NCI-H2081 (cell line): ENCODE results near the gene PBRM1.

ENCODE experiments used
- DNase-seq, 2 experiments: peaks; one replicate each; lab custom pipeline; 2025; lab: John Stamatoyannopoulos, UW

The PBRM1 gene

DNA sequence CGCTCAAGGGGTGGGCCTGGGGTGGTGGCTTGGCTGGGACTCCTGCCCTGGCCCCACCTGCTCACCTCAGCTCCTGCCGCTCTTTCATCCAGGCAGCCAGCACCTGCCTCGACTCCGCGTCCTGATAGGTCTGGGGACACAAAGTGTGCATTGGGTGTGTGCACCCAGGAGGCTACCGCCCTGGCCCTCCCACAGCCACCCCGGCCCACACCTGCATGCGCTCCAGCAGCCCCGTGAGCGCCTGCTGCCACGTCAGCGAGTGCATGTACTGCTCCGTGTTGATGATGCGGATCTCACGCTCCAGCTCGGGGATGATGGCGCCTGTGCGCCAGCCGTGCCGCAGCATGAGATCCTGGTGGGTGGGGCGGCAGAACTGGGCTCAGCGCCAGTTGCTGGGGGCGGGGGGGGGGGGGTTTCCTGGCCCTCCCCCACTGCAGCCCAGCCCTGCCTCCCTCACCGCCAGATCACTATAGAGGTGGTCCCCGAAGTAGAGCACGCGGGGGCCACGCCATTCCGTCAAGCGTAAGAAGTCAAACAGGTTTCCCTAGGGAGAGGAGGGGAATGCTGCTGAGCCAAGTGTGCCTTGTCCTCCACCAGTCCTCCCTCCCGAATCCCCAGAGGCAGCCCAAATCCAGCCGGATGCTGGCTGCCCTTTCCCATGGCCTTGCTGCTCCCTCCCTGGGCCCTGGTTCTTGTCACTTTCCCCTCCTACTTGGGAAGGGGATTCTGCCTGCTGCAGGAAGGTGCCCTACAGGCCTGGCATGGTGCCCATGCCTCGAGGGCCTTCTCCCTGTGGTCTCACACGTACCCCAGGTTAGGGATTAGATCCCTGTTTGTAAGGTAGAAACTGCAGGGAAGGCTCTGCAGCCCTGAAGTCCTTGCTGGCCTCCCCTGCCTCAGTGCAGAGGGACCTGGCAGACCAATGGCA is 160.7 kb downstream of the PBRM1 start:
- DNase-seq: no peak

DNA sequence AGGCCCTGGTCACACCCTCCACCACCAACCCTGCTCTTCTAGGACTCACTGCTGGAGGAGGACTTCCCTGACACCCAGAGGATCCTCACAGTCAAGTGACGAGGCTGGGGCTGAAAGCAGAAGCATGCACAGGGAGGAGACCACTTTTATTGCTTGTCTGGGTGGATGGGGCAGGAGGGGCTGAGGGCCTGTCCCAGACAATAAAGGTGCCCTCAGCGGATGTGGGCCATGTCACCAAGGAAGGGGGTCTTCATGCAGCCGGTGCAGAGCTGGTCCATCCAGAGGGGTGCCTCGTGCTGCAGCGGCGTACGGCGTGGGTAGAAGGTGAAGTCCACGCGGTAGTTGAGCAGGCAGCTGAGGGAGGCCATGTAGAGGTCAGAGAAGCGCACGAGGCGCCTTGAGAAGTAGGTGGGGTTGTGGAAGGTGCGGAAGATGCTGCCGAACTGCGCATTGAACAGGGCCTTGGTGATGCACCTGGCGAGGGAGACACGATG is 161.4 kb downstream of the PBRM1 start:
- DNase-seq: no peak

DNA sequence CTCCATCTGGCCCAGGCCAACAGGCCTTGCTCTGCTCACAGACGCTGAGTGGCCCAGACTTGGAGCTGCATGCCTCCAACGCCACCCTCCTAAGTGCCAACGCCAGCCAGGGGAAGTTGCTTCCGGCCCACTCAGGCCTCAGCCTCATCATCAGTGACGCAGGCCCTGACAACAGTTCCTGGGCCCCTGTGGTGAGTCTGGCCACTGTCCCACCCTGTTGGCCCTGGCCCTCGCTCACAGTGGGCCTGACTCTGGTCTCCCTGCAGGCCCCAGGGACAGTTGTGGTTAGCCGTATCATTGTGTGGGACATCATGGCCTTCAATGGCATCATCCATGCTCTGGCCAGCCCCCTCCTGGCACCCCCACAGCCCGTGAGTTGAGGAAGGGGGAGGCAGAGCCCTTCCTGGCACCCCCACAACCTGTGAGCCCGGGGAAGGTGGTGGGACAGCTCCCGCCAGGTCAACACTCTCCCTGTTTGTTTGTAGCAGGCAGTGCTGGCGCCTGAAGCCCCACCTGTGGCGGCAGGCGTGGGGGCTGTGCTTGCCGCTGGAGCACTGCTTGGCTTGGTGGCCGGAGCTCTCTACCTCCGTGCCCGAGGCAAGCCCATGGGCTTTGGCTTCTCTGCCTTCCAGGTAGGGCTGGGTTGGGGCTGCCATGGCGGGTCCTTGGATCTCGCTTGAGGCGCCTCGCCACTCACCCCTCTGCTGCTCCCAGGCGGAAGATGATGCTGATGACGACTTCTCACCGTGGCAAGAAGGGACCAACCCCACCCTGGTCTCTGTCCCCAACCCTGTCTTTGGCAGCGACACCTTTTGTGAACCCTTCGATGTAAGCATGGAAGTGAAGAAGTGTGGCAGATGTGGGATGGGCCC is 162.1 kb downstream of the PBRM1 start:
- DNase-seq: no peak

DNA sequence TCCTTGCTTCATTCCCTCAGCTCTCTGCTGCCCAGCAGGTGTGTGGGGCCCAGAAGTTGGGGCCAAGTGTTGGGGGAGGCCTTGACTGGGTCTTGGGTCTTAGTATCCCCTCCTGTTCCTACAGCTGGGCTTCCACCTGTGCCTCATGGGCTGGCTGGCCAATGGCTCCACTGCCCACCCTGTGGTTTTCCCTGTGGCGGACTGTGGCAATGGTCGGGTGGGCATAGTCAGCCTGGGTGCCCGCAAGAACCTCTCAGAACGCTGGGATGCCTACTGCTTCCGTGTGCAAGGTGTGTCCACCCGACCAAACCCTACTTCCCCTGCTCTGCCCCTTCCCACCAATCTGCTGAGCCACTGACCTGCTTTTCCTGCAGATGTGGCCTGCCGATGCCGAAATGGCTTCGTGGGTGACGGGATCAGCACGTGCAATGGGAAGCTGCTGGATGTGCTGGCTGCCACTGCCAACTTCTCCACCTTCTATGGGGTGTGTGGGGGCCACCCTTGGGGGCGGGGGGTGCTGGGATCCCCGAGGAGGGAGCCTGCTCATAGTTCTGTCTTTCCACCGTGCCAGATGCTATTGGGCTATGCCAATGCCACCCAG is 163.0 kb downstream of the PBRM1 start:
- no peak for DNase-seq

DNA sequence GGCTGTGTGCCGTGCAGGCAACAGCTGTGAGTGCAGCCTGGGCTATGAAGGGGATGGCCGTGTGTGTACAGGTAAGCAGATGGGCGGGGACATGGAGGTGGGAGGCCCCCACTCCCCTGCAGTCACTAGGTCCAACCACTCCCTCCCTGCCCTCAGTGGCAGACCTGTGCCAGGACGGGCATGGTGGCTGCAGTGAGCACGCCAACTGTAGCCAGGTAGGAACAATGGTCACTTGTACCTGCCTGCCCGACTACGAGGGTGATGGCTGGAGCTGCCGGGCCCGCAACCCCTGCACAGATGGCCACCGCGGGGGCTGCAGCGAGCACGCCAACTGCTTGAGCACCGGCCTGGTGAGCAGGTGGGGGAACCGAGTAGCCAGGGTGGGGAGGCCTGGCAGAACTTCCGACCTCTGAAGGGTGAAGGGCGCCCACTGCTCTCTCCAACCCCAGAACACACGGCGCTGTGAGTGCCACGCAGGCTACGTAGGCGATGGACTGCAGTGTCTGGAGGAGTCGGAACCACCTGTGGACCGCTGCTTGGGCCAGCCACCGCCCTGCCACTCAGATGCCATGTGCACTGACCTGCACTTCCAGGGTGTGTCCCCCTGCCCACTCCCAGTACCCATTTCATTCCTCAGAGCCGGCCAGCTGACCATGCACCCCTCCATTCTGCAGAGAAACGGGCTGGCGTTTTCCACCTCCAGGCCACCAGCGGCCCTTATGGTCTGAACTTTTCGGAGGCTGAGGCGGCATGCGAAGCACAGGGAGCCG is 163.6 kb downstream of the PBRM1 start:
- no peak for DNase-seq

DNA sequence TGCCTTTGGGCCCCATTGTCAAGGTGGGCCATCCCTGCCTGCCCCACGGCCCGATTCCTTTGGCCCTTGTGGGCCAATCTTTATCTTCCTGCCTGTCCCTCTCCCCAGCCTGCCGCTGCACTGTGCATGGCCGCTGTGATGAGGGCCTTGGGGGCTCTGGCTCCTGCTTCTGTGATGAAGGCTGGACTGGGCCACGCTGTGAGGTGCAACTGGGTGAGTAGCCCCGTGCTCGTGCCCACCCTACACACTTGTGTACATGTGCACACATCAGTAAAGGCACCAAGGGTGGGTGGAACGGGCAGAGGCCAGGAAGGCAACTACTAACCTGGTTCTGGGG is 164.3 kb downstream of the PBRM1 start:
- no peak for DNase-seq

DNA sequence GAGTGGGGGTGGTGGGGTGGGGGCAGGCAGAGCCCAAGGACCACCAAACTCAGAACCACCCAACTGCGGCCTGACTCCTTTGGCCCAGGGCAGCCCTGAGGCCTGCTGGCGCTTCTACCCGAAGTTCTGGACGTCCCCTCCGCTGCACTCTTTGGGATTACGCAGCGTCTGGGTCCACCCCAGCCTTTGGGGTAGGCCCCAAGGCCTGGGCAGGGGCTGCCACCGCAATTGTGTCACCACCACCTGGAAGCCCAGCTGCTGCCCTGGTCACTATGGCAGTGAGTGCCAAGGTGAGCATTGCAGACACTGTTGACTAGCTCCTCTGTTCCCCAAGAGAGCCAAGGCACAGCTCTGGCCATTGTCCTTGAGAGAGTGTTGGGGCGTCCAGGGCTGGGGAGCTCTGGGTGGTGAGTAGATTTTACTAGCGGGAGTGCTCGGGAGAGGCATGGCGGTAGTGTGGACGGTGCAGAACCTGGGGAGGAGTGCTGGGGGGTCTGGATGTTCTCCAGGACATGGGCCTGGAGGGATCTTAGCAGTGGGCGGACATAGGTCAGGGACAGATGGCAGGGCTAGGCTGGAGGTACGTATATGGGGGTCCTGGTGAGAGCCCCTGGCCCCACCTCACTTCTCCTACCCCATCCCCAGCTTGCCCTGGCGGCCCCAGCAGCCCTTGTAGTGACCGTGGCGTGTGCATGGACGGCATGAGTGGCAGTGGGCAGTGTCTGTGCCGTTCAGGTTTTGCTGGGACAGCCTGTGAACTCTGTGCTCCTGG is 164.8 kb downstream of the PBRM1 start:
- no peak for DNase-seq

DNA sequence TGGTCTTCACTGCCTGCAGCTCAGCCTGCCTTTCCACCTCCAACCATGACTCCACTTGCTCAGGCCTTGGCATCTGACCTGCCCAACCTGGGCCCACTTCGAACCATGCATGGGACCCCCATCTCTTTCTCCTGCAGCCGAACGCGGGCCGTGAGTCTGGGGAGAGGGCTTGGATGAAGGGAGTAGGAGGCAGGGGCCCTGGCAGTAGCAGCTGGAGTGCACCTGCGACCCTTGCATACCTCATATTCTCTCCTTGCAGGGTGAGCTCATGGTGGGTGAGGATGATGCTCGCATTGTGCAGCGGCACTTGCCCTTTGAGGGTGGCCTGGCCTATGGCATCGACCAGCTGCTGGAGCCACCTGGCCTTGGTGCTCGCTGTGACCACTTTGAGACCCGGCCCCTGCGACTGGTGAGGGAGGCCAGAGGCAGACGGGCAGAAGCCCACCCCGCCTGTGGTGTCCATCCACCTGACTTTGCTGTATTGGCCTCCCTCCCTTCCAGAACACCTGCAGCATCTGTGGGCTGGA is 165.5 kb downstream of the PBRM1 start:
- DNase-seq: no peak

DNA sequence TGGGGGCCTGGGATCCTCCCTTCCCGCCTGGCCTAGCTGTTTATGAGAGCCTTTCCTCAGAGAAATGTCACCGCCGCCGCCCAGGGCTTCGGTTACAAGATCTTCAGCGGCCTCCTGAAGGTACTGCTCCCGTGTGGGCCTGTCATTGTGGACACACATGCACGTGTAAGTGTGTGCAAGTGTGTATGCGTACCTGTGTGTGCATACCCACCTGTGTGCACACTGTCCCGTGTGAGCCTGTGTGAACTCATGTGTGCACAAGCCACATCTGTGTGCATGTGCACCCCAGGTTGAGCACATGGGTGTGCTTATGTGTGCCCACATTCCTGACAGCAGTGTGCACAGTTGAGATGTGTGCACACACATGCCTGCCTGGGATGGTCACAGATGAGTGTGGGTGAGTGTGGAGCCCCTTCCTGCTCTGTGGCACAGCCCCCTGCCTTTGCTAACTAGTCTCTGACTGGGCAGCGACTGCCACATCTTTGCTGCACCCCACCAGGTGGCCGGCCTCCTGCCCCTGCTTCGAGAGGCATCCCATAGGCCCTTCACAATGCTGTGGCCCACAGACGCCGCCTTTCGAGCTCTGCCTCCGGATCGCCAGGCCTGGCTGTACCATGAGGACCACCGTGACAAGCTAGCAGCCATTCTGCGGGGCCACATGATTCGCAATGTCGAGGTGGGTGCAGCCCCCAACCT is 166.1 kb downstream of the PBRM1 start:
- DNase-seq: no peak

DNA sequence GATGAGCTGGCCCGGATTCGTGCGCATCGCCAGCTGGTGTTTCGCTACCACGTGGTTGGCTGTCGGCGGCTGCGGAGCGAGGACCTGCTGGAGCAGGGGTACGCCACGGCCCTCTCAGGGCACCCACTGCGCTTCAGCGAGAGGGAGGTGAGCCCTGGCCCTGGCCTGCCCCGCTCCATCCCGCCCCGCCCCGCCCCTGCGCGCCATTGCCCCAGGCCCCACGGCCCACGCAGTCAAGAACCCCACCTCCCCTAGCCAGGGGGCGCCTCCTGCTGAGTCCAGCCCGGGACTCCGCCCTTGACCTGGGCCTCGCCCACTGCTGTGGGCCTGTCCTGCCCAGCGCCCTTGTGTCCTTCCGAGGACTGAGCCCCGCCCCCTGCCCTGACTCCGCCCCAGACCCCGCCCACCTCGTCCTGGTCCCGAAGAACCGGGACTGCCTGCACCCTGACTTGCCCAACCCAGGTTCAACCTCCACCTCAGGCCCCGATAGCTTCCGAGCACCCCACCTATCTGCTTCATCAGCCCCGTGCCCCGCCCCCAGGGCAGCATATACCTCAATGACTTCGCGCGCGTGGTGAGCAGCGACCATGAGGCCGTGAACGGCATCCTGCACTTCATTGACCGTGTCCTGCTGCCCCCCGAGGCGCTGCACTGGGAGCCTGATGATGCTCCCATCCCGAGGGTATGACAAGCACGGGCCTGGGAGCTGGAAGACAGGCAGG is 166.8 kb downstream of the PBRM1 start:
- no peak for DNase-seq

DNA sequence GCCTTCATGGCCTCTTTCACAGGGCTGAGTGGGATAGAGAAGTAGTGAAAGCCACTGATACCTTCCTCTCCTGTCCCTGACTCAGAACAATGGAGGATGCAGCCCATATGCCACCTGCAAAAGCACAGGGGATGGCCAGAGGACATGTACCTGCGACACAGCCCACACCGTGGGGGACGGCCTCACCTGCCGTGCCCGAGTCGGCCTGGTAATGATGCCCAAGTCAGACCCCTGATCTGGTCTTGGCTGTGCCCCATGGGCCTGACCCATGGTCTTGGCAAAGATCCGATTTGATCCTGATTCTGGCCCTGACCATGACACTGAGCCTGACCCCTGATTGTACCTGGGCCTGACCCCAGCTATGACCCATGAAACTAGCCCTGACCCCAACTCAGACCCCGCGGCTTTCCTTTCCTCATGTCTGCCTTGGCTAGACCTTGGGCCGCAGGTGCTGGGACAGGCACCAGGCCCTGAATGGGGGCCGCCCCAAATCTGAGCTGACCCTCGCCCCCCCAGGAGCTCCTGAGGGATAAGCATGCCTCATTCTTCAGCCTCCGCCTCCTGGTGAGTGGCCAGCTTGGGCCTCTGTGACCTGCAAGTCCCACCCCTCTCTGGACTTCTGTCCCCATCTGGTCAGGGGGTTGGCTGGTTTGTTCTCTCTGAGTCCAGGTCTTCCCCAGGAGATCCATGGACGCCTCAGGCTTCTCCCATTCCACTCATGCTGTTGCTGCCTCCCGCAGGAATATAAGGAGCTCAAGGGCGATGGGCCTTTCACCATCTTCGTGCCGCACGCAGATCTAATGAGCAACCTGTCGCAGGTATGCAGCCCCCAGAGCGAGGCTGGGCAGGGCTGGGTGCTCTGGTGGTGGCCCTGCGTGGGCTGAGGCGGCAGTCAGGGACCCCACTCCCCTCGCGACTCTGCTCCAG is 167.7 kb downstream of the PBRM1 start:
- DNase-seq: no peak

DNA sequence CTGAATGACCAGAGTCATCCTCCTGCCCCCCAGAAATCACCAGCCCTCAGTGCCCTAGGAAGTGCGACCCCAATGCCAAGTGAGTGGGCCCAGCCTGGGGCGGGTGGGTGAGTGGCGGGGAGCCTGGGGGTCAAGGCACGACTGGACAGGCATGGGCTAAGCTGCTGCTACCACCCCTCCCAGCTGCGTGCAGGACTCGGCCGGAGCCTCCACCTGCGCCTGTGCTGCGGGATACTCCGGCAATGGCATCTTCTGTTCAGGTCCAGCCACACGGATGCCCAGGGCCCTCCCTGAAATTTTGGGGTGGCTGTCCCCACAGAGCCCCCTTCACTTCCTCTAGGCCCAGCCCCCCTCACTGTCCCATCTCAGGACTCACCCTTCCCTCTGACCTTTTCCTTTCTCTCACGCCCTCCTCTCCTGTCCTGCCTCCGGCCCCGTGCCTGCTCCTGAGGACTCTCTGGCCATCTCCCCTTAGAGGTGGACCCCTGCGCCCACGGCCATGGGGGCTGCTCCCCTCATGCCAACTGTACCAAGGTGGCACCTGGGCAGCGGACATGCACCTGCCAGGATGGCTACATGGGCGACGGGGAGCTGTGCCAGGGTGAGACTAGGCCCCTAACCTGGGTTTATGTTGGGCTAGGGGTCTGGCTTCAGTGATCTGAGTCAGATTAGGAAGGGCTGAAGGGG is 169.1 kb downstream of the PBRM1 start:
- no peak for DNase-seq

DNA sequence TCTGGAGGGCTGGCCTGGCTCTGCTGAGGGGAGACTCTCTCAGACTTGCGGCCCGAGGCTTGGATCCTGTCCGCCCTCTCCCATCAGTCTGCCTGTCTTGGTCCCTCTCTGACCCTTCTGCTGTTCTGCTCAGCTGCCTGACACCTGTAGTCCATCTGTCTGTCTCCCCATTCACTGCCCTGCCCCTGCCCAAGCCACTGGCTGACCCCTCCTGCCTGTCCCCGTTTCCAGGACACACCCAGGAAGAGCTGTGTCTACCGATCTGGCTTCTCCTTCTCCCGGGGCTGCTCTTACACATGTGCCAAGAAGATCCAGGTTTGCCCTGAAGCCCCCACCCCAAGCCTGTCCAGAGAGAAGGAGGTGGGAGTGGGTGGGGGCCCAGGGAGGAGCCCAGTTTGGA is 170.5 kb downstream of the PBRM1 start:
- DNase-seq: no peak

DNA sequence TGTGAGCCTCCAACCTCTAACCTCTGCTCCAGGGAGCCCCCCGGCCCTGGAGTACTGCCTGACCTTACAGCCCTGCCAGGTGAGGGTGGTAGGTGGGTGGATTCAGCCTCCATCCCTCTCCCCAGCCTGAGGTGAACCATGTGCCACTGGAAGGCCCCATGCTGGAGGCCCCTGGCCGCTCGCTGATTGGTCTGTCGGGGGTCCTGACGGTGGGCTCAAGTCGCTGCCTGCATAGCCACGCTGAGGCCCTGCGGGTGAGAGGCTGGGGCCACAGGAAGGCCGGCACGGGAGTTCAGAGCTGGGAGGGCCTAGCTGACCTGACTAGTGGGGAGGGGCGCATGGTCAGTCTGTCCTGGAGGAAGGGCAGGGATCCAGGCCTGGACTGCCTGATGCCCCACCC is 171.1 kb downstream of the PBRM1 start:
- no peak for DNase-seq

DNA sequence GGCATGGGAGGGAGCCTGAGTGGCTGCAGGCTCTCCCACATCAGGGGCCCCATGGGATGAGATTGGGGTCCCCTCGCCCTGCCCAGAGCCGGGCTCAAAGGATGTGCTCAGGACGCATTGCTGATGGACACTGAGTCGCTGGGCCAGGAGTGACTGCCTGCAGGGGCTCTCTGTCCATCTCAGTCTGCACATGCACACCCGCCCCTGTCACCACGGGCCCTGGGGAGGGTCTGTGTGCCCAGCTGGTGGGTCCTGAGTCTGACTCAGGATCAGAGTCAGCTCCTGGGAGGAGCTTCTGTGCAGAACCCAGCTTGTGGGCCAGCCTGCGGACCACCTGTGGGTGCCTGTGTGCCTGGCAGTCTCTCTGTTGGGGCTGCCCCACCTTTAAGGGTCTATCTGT is 172.4 kb downstream of the PBRM1 start:
- no peak for DNase-seq

DNA sequence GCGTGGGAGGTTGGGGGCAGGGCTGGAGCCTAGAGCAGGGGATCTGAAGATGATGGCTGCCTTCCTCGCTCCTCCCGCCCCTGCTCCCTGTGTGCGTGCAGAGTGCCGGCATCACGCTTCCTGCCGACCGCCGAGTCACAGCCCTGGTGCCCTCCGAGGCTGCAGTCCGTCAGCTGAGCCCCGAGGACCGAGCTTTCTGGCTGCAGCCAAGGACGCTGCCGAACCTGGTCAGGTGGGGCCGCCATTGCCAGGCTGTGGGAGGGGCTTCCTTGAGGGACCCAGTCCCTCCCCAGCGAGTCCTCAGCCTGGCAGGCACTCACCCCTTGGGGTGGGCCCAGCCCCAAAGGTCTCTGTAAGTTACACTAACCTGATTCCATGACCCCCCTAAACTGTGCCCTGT is 173.0 kb downstream of the PBRM1 start:
- DNase-seq: no peak

DNA sequence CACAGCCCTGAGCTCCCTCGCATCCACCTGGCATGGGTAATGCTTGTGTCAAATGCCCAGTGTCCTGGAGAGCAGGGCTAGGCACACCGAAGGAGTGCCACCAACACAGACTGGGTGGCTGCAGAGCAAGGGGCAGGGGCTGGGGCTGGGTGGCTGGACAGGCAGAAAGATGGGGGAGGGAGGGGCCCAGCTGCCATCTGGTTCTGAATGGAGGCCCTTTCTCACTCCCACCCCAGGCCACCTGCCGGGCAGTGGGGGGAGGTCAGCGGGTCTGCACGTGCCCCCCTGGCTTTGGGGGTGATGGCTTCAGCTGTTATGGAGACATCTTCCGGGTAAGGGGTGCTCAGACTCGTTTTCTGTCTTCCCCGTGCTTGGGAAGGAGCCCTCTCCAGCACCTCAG is 173.6 kb downstream of the PBRM1 start:
- DNase-seq: no peak

DNA sequence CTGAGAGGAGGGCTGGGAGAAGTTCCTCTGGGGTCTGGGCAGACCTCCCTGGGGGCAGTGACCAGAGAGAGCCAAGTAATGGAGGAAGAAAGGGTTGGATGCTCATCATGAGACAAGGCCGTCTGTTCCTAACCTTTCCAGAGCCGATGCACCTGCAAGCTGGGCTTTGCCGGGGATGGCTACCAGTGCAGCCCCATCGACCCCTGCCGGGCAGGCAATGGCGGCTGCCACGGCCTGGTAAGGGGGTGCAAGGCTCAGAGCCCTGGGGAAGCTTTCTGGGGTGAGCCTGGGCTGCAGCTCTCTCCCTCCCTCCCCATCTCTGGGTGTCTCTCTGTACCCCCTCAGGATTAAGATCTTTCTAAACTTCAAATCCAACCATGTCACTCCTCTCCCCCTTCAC is 174.2 kb downstream of the PBRM1 start:
- no peak for DNase-seq
